GM12875 (cell line): ENCODE measurements around the gene EXTL2.

Experiments used
- H3K4me3 ChIP-seq: one replicate; pipeline ENCODE4 v1.5.1; 2011; ENCODE audit warnings: low read depth, low read length, control low read depth
- TF ChIP-seq, protein P1 (sequence below): IDR thresholded peaks from 2 replicates; pipeline ENCODE4 v1.5.1; 2011; ENCODE audit warnings: low read depth, mild to moderate bottlenecking, control low read depth, inconsistent platforms, low read length, moderate library complexity, borderline replicate concordance; ENCODE audit not compliant: insufficient read depth

The EXTL2 gene

DNA sequence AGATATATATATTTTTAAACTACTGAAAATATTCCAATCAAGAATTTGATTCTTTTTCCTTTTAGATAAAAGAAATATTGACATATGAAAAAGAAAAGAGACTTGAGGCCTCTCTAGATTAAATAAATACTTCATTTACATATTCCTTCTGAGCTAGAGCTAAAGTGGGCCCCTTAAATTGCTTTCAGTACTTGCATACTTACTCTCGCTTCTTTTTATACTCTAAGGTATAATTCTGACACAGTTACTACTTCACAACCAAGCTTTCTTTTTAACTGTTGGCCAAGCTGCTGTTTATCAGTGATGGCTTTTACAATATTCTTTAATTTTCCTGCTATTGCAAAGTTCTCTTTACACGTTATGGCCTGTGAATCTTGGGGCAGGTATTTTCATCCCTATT lies 24.6 kb downstream of the EXTL2 start:
- H3K4me3 ChIP-seq: no peak overlapping the region
- TF ChIP-seq, protein P1, sequence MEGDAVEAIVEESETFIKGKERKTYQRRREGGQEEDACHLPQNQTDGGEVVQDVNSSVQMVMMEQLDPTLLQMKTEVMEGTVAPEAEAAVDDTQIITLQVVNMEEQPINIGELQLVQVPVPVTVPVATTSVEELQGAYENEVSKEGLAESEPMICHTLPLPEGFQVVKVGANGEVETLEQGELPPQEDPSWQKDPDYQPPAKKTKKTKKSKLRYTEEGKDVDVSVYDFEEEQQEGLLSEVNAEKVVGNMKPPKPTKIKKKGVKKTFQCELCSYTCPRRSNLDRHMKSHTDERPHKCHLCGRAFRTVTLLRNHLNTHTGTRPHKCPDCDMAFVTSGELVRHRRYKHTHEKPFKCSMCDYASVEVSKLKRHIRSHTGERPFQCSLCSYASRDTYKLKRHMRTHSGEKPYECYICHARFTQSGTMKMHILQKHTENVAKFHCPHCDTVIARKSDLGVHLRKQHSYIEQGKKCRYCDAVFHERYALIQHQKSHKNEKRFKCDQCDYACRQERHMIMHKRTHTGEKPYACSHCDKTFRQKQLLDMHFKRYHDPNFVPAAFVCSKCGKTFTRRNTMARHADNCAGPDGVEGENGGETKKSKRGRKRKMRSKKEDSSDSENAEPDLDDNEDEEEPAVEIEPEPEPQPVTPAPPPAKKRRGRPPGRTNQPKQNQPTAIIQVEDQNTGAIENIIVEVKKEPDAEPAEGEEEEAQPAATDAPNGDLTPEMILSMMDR: no peak

DNA sequence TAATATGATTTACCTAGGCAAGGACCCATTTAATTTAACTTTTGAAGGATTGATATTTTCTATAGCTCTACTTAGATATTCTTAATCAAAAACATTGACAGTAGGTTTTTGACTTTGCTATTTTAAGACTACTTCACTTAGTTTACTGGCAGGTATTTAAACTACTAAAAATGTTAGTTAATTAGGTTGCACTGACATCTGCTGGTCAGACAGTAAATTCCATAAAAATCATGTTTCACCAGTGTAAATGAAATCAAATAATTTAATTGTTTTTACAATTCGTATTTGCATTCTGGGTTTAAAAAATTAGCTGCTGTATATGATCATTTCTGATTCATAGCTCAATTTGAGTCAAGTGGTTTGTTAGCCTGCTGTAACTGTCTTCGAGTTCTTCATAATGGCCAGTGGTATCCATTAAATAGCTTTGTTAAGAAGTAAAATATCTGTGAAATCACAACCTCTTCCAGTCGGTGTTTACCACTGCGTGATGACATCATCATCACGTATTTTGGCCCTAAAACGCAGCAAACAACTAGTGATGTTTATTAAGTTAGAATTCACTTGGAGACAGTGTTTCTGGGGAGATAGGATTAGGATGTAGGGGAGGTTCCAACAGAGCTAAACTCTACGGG lies 26.2 kb downstream of the EXTL2 start:
- TF ChIP-seq, protein P1: 0 out of 2 replicates have a peak, but pooled peaks have one; percentile 21
- H3K4me3 ChIP-seq: no peak overlapping the region

DNA sequence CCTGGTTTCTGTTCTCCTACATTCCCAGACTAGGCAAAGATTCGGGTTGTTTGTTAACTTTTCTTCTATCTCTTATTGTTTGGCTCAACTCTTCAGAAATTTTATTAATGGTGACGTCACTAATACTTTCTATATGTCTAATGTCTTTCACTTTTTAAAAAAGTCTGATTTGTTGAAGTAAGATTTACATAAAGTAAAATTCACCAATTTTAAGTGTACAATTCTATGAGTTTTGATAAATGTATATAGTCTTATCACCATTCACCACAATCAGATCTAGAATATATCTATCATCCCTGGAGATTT lies 27.8 kb downstream of the EXTL2 start:
- no peak overlapping the region for H3K4me3 ChIP-seq
- TF ChIP-seq, protein P1: no peak

DNA sequence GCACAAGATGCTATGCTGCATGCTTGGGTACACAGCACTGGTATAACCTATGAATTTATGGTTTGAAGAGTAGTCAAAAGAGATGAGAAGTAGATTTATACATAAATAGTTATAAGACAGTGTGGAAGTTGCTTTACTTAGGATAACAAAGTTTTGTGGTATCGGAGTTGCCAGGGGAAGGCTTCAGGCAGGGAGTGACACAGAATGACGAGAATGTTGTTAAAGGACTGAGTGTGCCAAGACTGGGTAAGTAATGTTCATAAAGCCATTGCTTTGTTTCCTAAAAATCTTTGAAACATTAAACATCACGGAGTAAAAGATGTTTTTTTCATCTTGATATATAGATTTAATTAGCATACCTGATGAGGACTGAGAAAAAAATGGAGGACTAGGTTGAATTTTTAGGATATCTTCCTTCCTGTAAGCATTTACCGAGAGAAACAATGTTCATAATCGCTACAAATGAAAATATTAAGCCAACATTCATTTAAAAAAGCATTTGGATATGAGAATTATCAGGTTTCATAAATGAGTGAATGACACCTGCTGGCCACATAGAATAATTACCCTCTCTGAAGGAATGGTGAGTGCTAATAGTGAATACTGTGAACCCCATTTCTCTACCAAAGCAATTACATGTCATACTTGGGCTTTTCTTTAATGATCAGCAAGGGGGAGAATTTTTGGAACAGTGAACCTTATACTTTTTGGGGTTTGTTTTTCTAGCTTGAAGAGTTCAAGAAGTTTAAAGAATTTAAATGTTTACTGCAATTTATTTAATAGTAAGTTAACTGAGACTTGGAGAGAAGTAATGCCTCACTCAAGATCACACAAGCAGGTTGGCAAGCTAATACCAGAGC lies 28.4 kb downstream of the EXTL2 start:
- TF ChIP-seq, protein P1: peak; percentile 25; the same call in 1 of the 2 replicates
- no peak overlapping the region for H3K4me3 ChIP-seq

DNA sequence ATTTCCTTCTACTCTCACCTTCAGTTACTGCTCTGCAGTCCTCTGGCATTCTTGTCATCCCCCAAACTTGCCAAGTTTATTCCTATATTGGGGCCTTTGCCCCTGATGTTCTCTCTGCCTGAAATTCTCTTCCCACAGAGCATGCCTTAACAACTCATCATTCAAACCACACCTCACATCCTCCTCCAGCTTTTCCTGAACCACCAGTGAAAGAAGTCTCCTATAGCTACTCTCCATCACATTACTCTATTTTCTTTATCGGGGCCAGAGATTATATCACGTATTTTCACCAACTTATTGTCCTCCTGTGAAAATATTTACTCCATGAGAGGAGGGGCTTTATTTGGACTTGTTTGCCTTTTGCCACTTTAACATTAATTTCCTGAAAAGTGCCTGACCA lies 32.1 kb downstream of the EXTL2 start:
- TF ChIP-seq, protein P1: no peak
- no peak overlapping the region for H3K4me3 ChIP-seq

DNA sequence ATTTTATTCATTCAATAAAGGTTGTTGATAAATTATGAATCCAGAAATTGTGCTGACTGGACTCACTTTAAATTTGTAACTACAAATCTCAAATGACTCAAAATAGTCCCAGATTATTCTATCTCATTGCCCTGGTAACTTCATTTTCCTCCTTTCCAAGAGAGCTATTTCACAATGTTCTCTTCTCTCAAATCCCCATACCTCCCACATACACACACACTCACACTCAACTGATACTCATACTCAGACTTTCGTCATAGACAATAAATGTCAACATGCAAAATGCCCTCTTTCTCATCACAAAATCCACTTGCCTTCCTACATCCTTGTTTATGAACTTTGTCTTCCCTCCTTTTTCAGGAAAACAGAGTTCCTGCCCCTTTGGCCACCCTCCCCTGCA lies 33.3 kb downstream of the EXTL2 start:
- no peak overlapping the region for H3K4me3 ChIP-seq
- TF ChIP-seq, protein P1: no peak
